Measurements from ENCODE around the gene TEX53. TPM values are rescaled to one million over a fixed set of nuclear protein-coding genes. Genes with fewer than 3 reads are reported as not detected.
A peak's percentile ranks its signal among the peaks of the same experiment; 100 is the strongest.

TEX53 gene
- polyA plus RNA-seq, 3 donors = not detected

GRCh38 chr9:114693248-114693855 lies 35.7 kb upstream of the TEX53 start:
- peaks cover 11% of the 10 kb centered on the region for H3K4me1 Mint-ChIP-seq
- WGBS (ENCODE audit: insufficient coverage) = 100% methylated on average over 1 of the region's 2 CpGs

GRCh38 chr9:114691956-114692295 lies 34.3 kb upstream of the TEX53 start:
- peaks cover 8% of the 10 kb centered on the region for H3K4me1 Mint-ChIP-seq
- no peaks in the 10 kb centered on the region for H3K79me2 ChIP-seq (ENCODE audit: insufficient read depth, low read length)
- peaks cover 0 to 3% (median 0%) of the 10 kb centered on the region in 7 donors for H3K9me3 Mint-ChIP-seq
- no peak overlapping the region for H3K27ac ChIP-seq (ENCODE audit: low read depth in 1 of 2, low read length in 2 of 2)
- no peak overlapping the region for H3K9ac ChIP-seq (ENCODE audit: insufficient read depth, low read length, poor library complexity, severe bottlenecking)
- H3K4me3 Mint-ChIP-seq = no peak overlapping the region
- intact Hi-C loops (cut with micrococcal nuclease) = no loop called here
- H3K4me3 ChIP-seq (replicated peaks in 1 of 3; ENCODE audit: low read depth in 2 of 3, low read length in 3 of 3) = no peak overlapping the region
- H2AFZ ChIP-seq (ENCODE audit: insufficient read depth, low read depth, low read length, poor library complexity, severe bottlenecking) = no peak overlapping the region
- H3K36me3 Mint-ChIP-seq = no peaks in the 10 kb centered on the region
- H3K27me3 Mint-ChIP-seq (ENCODE audit: low read depth in 3 of 3) = peaks cover 0 to 4% (median 2%) of the 10 kb centered on the region in 3 donors
- no peak for TF ChIP-seq CTCF (IDR thresholded peaks at IDR 0.05)
- no peaks in the 10 kb centered on the region for H3K27me3 ChIP-seq (ENCODE audit: control insufficient read depth in 2 of 2, insufficient read depth in 2 of 2, low read length in 2 of 2)
- H4K20me1 ChIP-seq (ENCODE audit: insufficient read depth, low read length) = no peaks in the 10 kb centered on the region
- H3K9me3 ChIP-seq (replicated peaks in 1 of 2; ENCODE audit: control insufficient read depth in 1 of 2, insufficient read depth in 1 of 2, low read length in 2 of 2) = no peaks in the 10 kb centered on the region
- H3K27ac Mint-ChIP-seq = peak overlapping the region in 1 of 7 donors; percentile 13
- no peaks in the 10 kb centered on the region for H3K4me1 ChIP-seq (ENCODE audit: control insufficient read depth in 1 of 2, insufficient read depth in 2 of 2, low read length in 2 of 2)
- no peak overlapping the region for H3K4me2 ChIP-seq (replicated peaks; ENCODE audit: extremely low read depth, low read length, poor library complexity, severe bottlenecking)
- H3K36me3 ChIP-seq (replicated peaks in 1 of 2; ENCODE audit: control insufficient read depth in 1 of 2, insufficient read depth in 2 of 2, low read length in 2 of 2) = no peaks in the 10 kb centered on the region
- no peak for DNase-seq

More at GRCh38 chr9:114693248-114693855, 35.7 kb upstream of the TEX53 start:
- no peaks in the 10 kb centered on the region for H3K36me3 ChIP-seq (replicated peaks in 1 of 2; ENCODE audit: control insufficient read depth in 1 of 2, insufficient read depth in 2 of 2, low read length in 2 of 2)
- no peak overlapping the region for H2AFZ ChIP-seq (ENCODE audit: insufficient read depth, low read depth, low read length, poor library complexity, severe bottlenecking)
- no peak overlapping the region for H3K4me2 ChIP-seq (replicated peaks; ENCODE audit: extremely low read depth, low read length, poor library complexity, severe bottlenecking)
- Mint-ChIP-seq H3K9me3 (peaks cover 0 to 3% (median 0%) of the 10 kb centered on the region in 7 donors), H3K27me3 (ENCODE audit: low read depth in 3 of 3) (peaks cover 0 to 4% (median 2%) of the 10 kb centered on the region in 3 donors), H3K27ac (no peak overlapping the region), H3K4me3 (no peak overlapping the region), H3K36me3 (no peaks in the 10 kb centered on the region)
- no peaks in the 10 kb centered on the region for H3K9me3 ChIP-seq (replicated peaks in 1 of 2; ENCODE audit: control insufficient read depth in 1 of 2, insufficient read depth in 1 of 2, low read length in 2 of 2)
- no peak overlapping the region for H3K4me3 ChIP-seq (replicated peaks in 1 of 3; ENCODE audit: low read depth in 2 of 3, low read length in 3 of 3)
- H3K79me2 ChIP-seq (ENCODE audit: insufficient read depth, low read length) = no peaks in the 10 kb centered on the region
- H3K27ac ChIP-seq (ENCODE audit: low read depth in 1 of 2, low read length in 2 of 2) = no peak overlapping the region
- no peak for TF ChIP-seq CTCF (IDR thresholded peaks at IDR 0.05)
- DNase-seq = no peak
- H3K4me1 ChIP-seq (ENCODE audit: control insufficient read depth in 1 of 2, insufficient read depth in 2 of 2, low read length in 2 of 2) = no peaks in the 10 kb centered on the region
- intact Hi-C loops (cut with micrococcal nuclease) = no loop called here
- H3K27me3 ChIP-seq (ENCODE audit: control insufficient read depth in 2 of 2, insufficient read depth in 2 of 2, low read length in 2 of 2) = no peaks in the 10 kb centered on the region
- H3K9ac ChIP-seq (ENCODE audit: insufficient read depth, low read length, poor library complexity, severe bottlenecking) = no peak overlapping the region
- H4K20me1 ChIP-seq (ENCODE audit: insufficient read depth, low read length) = no peaks in the 10 kb centered on the region

Measured in CD14-positive monocyte (primary cell).